Activated naive CD4-positive, alpha-beta T cell treated with anti-CD3 and anti-CD28 coated beads for 36 hours (primary cell): ENCODE measurements around the gene APOA1. TPM values are rescaled to one million over a fixed set of nuclear protein-coding genes. Genes with fewer than 3 reads are reported as not detected.

Experiments
- CTCF ChIA-PET: fragments of 350-600 bp; sonication (Branson Sonifier 250); formaldehyde crosslinking; loops from one replicate; lab custom pipeline; 2021; ENCODE audit warnings: antibody characterized with exemption; lab: Charles Lee
- DNase-seq: peaks from one replicate; pipeline ENCODE4 v3.0.0-alpha.2; 2020
- H3K27ac Mint-ChIP-seq: one replicate; pipeline ENCODE4 v1.8.0; 2021; ENCODE audit warnings: mild to moderate bottlenecking, mixed read lengths
- H3K27me3 Mint-ChIP-seq: one replicate; pipeline ENCODE4 v1.8.0; 2021; ENCODE audit warnings: low read depth, mixed read lengths
- H3K36me3 Mint-ChIP-seq: one replicate; pipeline ENCODE4 v1.8.0; 2021; ENCODE audit warnings: low read depth, mixed read lengths
- H3K4me1 Mint-ChIP-seq: one replicate; pipeline ENCODE4 v1.8.0; 2021; ENCODE audit warnings: low read depth, mixed read lengths
- H3K4me3 Mint-ChIP-seq: one replicate; pipeline ENCODE4 v1.8.0; 2021; ENCODE audit warnings: mild to moderate bottlenecking, moderate library complexity, mixed read lengths
- H3K9me3 Mint-ChIP-seq: one replicate; pipeline ENCODE4 v1.8.0; 2021; ENCODE audit warnings: mixed read lengths
- intact Hi-C: fragments of 100-400 bp; cut with micrococcal nuclease; formaldehyde crosslinking; loops from one replicate; pipeline ENCODE4 v1.15.1; 2023
- total RNA-seq, 2 experiments: library from RNA; stranded (reverse); gene quantifications; one replicate each; pipeline ENCODE4 v1.2.3, GENCODE V29; 2021

APOA1 gene
- total RNA-seq, 2 experiments from 2014 or later: not detected

DNA sequence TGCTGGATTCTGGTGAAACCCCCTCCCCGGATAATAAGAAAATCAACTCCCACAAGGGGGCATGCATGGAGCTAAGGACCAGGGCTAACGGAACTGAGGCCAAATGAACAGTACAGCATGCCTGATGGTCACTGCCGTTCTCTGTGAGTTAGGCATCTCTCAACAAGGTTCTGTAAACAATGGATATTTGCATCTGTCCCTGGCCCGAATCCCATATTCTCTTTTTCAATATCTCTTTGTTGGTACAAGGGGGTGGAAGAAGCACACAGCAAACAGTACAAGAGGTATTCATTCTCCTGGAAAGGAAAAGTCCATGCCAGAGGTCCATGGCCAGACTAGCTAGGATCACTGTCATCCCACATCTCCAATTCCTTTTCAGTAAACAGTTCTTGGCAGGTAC, 32.2 kb upstream of the APOA1 start:
- DNase-seq: no peak
- intact Hi-C loops: no loop called here
- CTCF ChIA-PET: interaction anchor here (0.7 kb wide), 1 partner anchor 155 kb away, joined by 4 read pairs; no protein-coding TSS in a partner anchor
- peaks cover 35% of the 10 kb centered on the region for H3K36me3 Mint-ChIP-seq
- no peak overlapping the region for H3K4me3 Mint-ChIP-seq
- no peaks in the 10 kb centered on the region for H3K4me1 Mint-ChIP-seq
- no peak overlapping the region for H3K27ac Mint-ChIP-seq
- H3K9me3 Mint-ChIP-seq: no peaks in the 10 kb centered on the region
- H3K27me3 Mint-ChIP-seq: no peaks in the 10 kb centered on the region

DNA sequence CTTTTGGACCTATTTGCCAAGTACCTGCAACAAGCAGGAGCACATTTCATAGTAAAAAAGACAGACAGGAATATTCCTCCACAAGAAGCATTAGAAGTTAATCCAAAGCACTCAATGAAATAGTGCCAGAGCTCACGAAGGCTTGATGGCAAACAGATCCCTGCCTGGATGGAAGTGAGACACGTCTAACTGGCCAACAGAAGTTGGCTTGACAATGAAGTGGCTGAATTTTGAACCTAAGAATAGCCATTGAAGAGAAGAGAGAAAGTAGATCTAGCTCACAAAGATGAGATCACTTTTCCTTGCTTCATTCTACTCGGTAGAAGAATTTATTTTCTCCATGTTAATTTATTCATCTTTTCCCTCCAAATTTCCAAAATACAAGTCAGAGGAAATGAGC, 30.6 kb upstream of the APOA1 start:
- Mint-ChIP-seq H3K36me3 (peaks cover 31% of the 10 kb centered on the region), H3K27ac (no peak overlapping the region), H3K4me3 (no peak overlapping the region), H3K9me3 (no peaks in the 10 kb centered on the region), H3K4me1 (no peaks in the 10 kb centered on the region), H3K27me3 (no peaks in the 10 kb centered on the region)
- intact Hi-C loops: no loop called here
- DNase-seq: no peak
- CTCF ChIA-PET: interaction anchor here (1.2 to 1.3 kb wide), 2 partner anchors 238 to 266 kb away, joined by 3 to 4 read pairs; no protein-coding TSS in a partner anchor

DNA sequence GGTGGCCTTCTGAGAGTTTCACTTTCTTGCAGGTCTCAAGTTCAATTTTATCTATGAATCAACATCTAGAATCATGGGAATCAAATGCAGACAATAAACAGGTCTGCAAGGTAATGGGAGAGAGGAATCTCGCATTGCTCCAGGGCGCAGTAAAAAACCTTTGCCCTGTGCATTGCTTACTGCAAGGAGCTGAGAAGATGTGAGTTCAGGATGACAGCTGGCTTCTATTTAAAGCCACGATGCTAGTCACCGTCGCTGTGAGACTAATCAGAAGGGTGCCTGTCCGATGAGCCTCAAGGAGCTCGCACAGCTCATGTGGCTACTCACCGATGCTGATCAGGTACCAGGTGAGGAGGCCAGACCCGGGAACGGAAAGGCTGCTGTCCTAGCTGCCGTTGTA, 30.2 kb upstream of the APOA1 start:
- H3K4me1 Mint-ChIP-seq: no peaks in the 10 kb centered on the region
- H3K27ac Mint-ChIP-seq: no peak overlapping the region
- no peaks in the 10 kb centered on the region for H3K9me3 Mint-ChIP-seq
- intact Hi-C loops: no loop called here
- no peaks in the 10 kb centered on the region for H3K27me3 Mint-ChIP-seq
- H3K36me3 Mint-ChIP-seq: peaks cover 26% of the 10 kb centered on the region
- H3K4me3 Mint-ChIP-seq: no peak overlapping the region
- CTCF ChIA-PET: interaction anchor here (0.6 to 1.3 kb wide), 3 partner anchors 11 to 266 kb away, joined by 3 to 4 read pairs (median 4); no protein-coding TSS in a partner anchor
- no peak for DNase-seq

DNA sequence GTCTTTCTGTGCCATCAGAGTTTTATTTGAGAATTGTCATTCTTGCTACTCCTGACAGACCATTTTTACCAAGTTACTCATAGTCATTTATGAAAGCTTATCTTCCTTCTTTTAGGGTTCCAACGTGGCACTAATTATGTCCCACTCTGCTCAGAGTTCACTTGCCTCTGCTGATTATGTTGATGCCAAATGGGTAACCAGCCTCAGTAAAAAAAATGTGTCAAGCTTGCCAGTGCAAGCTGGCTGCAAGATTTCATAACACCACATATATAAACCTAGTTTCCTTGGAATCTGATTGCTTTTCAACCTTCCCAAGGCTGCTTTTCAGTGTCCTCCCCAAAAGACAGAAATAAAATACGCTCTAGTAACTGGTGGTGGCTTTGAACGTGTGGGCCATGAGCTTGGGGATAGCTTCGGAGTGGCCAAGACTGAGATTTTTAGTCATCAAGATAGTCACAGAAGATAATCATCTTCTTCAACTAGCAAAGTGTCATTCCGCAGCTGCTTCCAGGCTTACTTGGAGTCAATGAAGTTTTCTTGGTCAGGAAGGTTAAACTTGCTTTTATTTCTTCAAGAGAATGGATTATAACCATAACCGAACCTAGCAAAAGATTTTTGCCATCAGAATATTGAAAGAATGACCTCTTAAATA, 29.5 kb upstream of the APOA1 start:
- CTCF ChIA-PET: interaction anchor here (0.6 to 1.3 kb wide), 3 partner anchors 12 to 267 kb away, joined by 3 to 4 read pairs (median 4); no protein-coding TSS in a partner anchor
- DNase-seq: no peak
- intact Hi-C loops: no loop called here
- Mint-ChIP-seq H3K4me3 (no peak overlapping the region), H3K27ac (no peak overlapping the region), H3K36me3 (peaks cover 27% of the 10 kb centered on the region), H3K4me1 (no peaks in the 10 kb centered on the region), H3K27me3 (no peaks in the 10 kb centered on the region), H3K9me3 (no peaks in the 10 kb centered on the region)

DNA sequence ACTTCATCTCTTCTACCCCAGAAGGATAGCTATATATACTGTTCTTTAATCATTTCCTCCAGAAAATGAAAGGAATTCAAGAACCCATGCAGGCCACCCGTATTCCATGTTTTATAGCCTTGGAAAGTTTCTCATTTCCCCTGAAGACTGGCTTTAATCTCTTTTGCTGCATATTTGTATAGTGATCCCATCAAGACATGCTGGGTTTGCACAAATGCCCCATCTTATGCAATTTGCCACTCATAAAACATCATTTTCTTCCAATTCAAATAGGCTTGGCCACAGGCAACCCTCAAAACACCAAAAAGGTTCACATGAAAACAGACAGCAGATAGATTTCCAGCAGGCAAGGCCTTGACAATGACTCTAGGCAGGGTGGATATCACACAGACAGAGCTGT, 28.3 kb upstream of the APOA1 start:
- Mint-ChIP-seq H3K9me3 (no peaks in the 10 kb centered on the region), H3K36me3 (peaks cover 29% of the 10 kb centered on the region), H3K27me3 (no peaks in the 10 kb centered on the region), H3K4me3 (no peak overlapping the region), H3K27ac (no peak overlapping the region), H3K4me1 (peaks cover 3% of the 10 kb centered on the region)
- no peak for DNase-seq
- CTCF ChIA-PET: no interaction called here
- intact Hi-C loops: no loop called here

DNA sequence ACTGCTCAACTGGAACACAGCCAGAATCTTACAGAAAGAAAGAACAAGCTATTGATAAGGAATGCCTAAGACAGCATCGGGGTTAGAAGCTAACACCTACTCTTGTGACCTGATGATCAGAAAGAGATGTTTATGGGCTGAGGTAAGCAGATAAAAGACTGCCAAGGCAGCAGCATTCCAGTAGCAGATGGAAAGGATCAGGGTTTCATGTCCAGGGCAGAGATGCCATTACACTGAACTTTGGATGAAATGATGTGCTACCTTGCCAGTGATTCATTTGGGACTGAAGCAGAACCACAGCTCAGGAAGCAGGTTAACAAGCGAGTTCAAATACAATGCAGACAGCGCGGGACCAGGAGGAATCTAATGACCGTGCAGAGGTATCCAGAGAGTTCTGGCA, 27.1 kb upstream of the APOA1 start:
- CTCF ChIA-PET: interaction anchor here (0.6 to 1.1 kb wide), 3 partner anchors 11 to 245 kb away, joined by 3 to 7 read pairs (median 3); no protein-coding TSS in a partner anchor
- intact Hi-C loops: no loop called here
- peaks cover 24% of the 10 kb centered on the region for H3K36me3 Mint-ChIP-seq

DNA sequence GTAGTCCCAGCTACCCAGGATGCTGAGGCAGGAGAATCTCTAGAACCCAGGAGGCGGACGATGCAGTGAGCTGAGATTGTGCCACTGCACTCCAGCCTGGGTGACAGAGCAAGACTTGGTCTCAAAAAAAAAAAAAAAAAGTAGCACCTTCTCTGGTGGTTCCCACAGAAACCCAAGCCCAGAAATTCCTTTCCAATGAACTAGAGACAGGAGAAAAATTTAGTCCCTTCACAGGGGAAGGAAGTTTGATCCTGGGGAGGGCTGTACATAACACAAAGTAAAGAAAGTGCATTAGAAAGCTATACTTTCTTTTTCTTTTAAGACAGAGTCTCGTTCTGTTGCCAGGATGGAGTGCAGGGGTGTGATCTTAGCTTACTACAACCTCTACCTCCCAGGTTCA, 25.5 kb upstream of the APOA1 start:
- Mint-ChIP-seq H3K4me1 (peaks cover 3% of the 10 kb centered on the region), H3K27ac (no peak overlapping the region), H3K27me3 (no peaks in the 10 kb centered on the region), H3K9me3 (no peaks in the 10 kb centered on the region), H3K36me3 (peaks cover 36% of the 10 kb centered on the region), H3K4me3 (no peak overlapping the region)
- CTCF ChIA-PET: interaction anchor here (0.5 to 1.3 kb wide), 7 partner anchors 8 to 255 kb away, joined by 3 to 6 read pairs (median 3); partner anchors contain the start of gene APOA5
- DNase-seq: no peak
- intact Hi-C loops: no loop called here

More for the DNA sequence above, 27.1 kb upstream of the APOA1 start:
- Mint-ChIP-seq H3K27me3 (no peaks in the 10 kb centered on the region), H3K4me3 (no peak overlapping the region), H3K9me3 (no peaks in the 10 kb centered on the region), H3K4me1 (peaks cover 3% of the 10 kb centered on the region), H3K27ac (no peak overlapping the region)
- no peak for DNase-seq

DNA sequence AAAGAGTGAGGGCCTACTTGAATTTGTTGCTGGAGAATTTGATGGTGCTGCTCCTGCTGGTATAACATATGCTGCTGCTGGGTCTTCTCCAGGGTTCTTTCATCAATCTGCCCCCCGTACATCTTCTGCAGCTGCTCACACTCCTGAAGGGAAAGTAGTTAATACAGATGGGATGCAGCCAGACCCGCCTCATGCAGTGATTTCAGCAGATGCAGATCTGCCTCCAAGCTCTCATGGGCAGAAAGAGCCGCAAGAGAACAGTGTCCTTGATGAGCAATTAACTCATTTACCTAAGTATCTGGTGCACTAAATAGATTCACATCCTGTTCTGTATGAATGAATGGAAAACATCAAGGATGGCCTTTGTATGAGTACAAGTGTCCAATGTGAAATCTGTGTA, 24.8 kb upstream of the APOA1 start:
- intact Hi-C loops: no loop called here
- CTCF ChIA-PET: interaction anchor here (0.6 to 1.5 kb wide), 3 partner anchors 9 to 71 kb away, joined by 3 to 4 read pairs (median 3); partner anchors contain the start of gene APOA5
- H3K9me3 Mint-ChIP-seq: no peaks in the 10 kb centered on the region
- H3K27me3 Mint-ChIP-seq: no peaks in the 10 kb centered on the region
- DNase-seq: no peak
- no peak overlapping the region for H3K4me3 Mint-ChIP-seq
- H3K36me3 Mint-ChIP-seq: peaks cover 33% of the 10 kb centered on the region
- no peak overlapping the region for H3K27ac Mint-ChIP-seq
- peaks cover 3% of the 10 kb centered on the region for H3K4me1 Mint-ChIP-seq

DNA sequence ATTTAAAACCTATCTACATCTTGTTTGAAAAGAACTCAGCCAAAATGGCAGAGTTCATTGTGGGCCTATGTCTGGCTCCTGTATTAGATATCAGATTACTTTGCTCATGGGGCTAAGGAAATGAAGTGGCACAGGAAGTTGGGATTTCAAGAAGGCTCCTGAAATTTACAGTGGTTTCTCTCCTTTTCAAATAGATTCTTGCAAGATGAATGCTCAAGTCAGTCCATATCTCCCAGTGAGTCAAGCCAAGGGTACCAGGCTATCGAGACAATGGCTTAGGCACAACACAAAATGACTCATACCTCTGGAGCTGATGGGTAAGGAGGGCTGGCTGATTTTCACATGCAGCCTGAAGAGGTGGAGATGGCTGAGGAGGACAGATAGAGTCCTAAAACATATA, 24.1 kb upstream of the APOA1 start:
- Mint-ChIP-seq H3K9me3 (no peaks in the 10 kb centered on the region), H3K36me3 (peaks cover 29% of the 10 kb centered on the region), H3K27me3 (no peaks in the 10 kb centered on the region), H3K4me3 (no peak overlapping the region), H3K27ac (peak overlapping the region; percentile 19), H3K4me1 (peaks cover 9% of the 10 kb centered on the region)
- intact Hi-C loops: no loop called here
- CTCF ChIA-PET: interaction anchor here (1.5 kb wide), 1 partner anchor 19 kb away, joined by 4 read pairs; no protein-coding TSS in a partner anchor
- DNase-seq: no peak

DNA sequence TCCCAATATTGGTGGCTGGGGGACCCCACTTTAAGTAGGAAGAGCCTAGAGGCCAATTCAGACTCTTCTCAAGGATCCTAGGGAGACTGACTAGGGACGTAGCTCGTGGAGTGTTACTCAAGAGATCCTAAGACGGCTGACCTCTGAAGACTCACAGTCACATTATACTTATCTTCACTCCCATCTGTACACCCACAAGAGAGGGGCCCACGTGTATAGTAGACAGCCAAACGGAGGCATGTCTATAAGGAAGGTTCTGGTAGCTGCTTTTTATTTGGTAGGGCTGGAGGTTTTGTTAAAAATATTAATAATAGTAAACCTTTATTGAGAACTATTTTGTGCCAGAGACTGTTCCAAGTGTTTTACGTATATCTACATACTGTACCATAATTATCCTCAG, 22.9 kb upstream of the APOA1 start:
- Mint-ChIP-seq H3K27me3 (no peaks in the 10 kb centered on the region), H3K27ac (no peak overlapping the region), H3K36me3 (peaks cover 31% of the 10 kb centered on the region), H3K4me1 (peaks cover 21% of the 10 kb centered on the region), H3K4me3 (no peak overlapping the region), H3K9me3 (no peaks in the 10 kb centered on the region)
- CTCF ChIA-PET: interaction anchor here (0.6 kb wide), 1 partner anchor 118 kb away, joined by 3 read pairs; no protein-coding TSS in a partner anchor
- no peak for DNase-seq
- intact Hi-C loops: no loop called here

DNA sequence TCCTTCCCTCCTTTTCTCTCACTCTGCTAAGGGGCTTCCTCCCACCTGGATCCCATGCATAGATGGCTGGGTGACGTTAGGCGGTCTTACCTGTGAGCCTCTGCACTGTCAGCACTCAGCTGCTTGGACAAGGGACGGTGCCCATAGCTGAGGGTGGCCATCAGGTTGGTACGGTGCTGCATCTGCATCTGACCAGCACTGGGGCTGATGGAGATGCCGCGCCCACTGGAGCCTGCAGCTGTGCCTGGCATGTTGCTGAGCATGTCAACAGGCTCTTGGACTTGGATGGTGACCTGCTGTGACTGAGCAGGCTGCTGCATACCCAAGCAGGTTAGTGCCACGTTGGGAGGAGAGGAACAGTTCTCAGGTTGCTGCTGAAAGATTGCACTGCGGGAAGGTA, 21.8 kb upstream of the APOA1 start:
- intact Hi-C loops: no loop called here
- peaks cover 40% of the 10 kb centered on the region for H3K36me3 Mint-ChIP-seq
- no peaks in the 10 kb centered on the region for H3K9me3 Mint-ChIP-seq
- no peak overlapping the region for H3K27ac Mint-ChIP-seq
- peaks cover 30% of the 10 kb centered on the region for H3K4me1 Mint-ChIP-seq
- CTCF ChIA-PET: interaction anchor here (0.7 to 1.1 kb wide), 2 partner anchors 23 to 322 kb away, joined by 4 read pairs; no protein-coding TSS in a partner anchor
- DNase-seq: no peak
- no peak overlapping the region for H3K4me3 Mint-ChIP-seq
- no peaks in the 10 kb centered on the region for H3K27me3 Mint-ChIP-seq

DNA sequence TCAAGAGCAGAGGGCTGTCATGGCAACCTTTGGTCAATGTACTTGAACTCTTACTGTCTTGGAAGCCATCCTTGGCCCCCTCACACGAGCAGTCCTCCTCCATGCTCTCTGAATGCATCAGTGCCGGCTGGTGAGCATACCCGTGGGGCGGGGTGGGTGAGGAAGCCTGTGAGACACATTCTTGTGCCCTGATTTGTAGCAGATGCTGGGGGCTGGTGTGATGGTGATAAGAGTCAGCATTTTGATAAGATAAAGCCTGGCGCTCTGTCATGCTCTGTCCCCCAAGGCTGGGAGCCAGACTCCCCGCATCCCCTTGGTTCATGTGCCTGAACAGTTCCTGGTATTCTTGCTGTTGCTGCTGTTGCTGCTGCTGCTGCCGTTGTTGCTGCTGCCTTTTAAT, 20.5 kb upstream of the APOA1 start:
- peaks cover 42% of the 10 kb centered on the region for H3K4me1 Mint-ChIP-seq
- H3K27ac Mint-ChIP-seq: no peak overlapping the region
- intact Hi-C loops: no loop called here
- no peaks in the 10 kb centered on the region for H3K9me3 Mint-ChIP-seq
- peaks cover 38% of the 10 kb centered on the region for H3K36me3 Mint-ChIP-seq
- H3K27me3 Mint-ChIP-seq: no peaks in the 10 kb centered on the region
- DNase-seq: no peak
- H3K4me3 Mint-ChIP-seq: no peak overlapping the region
- CTCF ChIA-PET: no interaction called here

DNA sequence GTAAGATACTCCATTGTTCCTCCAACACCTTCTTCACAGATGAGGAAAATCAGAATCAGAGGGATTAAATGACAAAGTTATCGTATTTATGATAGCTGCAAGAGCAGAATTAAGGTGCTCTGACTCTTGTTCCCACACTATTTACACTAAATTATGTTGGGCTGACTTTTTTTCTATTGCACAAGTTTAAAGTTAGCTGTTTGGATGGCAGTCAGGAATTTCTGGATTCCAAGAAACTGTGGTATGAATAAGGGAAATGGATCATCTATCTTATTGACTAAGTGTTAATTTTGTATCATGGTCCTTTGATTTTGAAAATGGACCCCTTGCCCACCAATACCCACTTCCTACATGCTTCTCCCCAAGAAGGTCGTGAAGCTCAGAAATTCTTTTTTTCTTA, 19.9 kb upstream of the APOA1 start:
- no peaks in the 10 kb centered on the region for H3K9me3 Mint-ChIP-seq
- H3K36me3 Mint-ChIP-seq: peaks cover 38% of the 10 kb centered on the region
- peaks cover 48% of the 10 kb centered on the region for H3K4me1 Mint-ChIP-seq
- H3K4me3 Mint-ChIP-seq: no peak overlapping the region
- no peak overlapping the region for H3K27ac Mint-ChIP-seq
- intact Hi-C loops: no loop called here
- H3K27me3 Mint-ChIP-seq: no peaks in the 10 kb centered on the region
- CTCF ChIA-PET: no interaction called here
- DNase-seq: no peak
